Measurements from ENCODE around the gene CREB5. TPM values are rescaled to one million over a fixed set of nuclear protein-coding genes. Genes with fewer than 3 reads are reported as not detected.

Gene CREB5
- total RNA-seq, 2 experiments from 2014 or later: 1.2 to 1.5 TPM

DNA sequence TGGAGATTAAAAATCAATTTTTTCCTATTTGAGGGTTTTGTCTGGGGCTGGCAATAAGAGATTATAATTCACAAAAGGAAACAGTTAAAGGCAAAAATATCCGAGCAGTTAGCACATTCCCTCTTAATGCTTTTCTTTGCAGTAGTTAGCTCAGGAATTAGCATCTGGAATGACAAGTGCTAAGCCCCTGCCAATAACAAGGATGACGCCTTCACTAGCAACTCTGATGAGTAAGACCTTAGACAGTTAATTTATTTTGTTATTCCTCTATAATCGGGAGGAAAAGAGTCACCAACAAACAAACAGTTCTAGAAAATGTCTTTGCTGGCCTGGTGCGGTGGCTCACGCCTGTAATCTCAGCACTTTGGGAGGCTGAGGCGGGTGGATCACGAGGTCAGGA, 394.5 kb downstream of the CREB5 start:
- no peaks in the 10 kb centered on the region for H3K36me3 Mint-ChIP-seq (ENCODE audit: low read depth)
- intact Hi-C loops (cut with micrococcal nuclease): no loop called here
- H3K4me1 Mint-ChIP-seq (ENCODE audit: low read depth): no peaks in the 10 kb centered on the region
- ATAC-seq (no peak), DNase-seq (no peak)
- H3K27ac Mint-ChIP-seq: no peak overlapping the region
- H3K27me3 Mint-ChIP-seq: peaks cover 4% of the 10 kb centered on the region
- H3K9me3 Mint-ChIP-seq: peaks cover 2% of the 10 kb centered on the region
- H3K4me3 Mint-ChIP-seq: no peak overlapping the region
- TF ChIP-seq, protein P1, sequence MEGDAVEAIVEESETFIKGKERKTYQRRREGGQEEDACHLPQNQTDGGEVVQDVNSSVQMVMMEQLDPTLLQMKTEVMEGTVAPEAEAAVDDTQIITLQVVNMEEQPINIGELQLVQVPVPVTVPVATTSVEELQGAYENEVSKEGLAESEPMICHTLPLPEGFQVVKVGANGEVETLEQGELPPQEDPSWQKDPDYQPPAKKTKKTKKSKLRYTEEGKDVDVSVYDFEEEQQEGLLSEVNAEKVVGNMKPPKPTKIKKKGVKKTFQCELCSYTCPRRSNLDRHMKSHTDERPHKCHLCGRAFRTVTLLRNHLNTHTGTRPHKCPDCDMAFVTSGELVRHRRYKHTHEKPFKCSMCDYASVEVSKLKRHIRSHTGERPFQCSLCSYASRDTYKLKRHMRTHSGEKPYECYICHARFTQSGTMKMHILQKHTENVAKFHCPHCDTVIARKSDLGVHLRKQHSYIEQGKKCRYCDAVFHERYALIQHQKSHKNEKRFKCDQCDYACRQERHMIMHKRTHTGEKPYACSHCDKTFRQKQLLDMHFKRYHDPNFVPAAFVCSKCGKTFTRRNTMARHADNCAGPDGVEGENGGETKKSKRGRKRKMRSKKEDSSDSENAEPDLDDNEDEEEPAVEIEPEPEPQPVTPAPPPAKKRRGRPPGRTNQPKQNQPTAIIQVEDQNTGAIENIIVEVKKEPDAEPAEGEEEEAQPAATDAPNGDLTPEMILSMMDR (IDR thresholded peaks at IDR 0.05): no peak
- CTCF ChIA-PET: no interaction called here
- POLR2A ChIA-PET: no interaction called here

DNA sequence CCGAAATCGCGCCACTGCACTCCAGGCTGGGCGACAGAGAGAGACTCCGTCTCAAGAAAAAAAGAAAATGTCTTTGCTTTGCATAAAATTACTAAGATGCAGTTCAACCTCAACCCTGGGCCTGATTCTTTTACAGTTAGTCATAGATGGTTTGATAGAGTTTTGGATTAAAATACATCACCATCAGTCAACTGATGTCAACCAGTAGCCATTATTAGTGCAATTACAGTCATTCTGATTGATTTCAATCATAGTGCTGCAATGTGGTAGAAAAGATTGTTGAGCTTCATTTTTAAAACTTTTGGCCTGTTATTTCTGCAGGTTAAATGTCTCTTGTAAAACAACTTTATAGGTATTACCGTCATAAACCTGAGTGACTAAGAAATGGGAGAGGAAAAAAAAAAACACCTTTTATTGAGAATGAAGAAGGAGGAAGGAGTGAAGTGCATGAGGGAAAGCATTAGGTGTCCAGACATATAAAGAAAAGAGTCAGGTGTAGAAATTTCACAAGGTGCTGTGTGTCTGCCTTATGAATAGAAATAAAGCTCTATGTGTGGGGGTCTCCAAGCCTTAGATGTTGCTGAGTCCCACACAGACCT, 395.2 kb downstream of the CREB5 start:
- Mint-ChIP-seq H3K9me3 (peaks cover 2% of the 10 kb centered on the region), H3K36me3 (ENCODE audit: low read depth) (no peaks in the 10 kb centered on the region), H3K27me3 (peaks cover 4% of the 10 kb centered on the region), H3K4me1 (ENCODE audit: low read depth) (no peaks in the 10 kb centered on the region), H3K27ac (no peak overlapping the region), H3K4me3 (no peak overlapping the region)
- CTCF ChIA-PET: no interaction called here
- no peak for DNase-seq
- intact Hi-C loops (cut with micrococcal nuclease): no loop called here
- TF ChIP-seq, protein P1 (IDR thresholded peaks at IDR 0.05): no peak
- POLR2A ChIA-PET: no interaction called here
- ATAC-seq: no peak

DNA sequence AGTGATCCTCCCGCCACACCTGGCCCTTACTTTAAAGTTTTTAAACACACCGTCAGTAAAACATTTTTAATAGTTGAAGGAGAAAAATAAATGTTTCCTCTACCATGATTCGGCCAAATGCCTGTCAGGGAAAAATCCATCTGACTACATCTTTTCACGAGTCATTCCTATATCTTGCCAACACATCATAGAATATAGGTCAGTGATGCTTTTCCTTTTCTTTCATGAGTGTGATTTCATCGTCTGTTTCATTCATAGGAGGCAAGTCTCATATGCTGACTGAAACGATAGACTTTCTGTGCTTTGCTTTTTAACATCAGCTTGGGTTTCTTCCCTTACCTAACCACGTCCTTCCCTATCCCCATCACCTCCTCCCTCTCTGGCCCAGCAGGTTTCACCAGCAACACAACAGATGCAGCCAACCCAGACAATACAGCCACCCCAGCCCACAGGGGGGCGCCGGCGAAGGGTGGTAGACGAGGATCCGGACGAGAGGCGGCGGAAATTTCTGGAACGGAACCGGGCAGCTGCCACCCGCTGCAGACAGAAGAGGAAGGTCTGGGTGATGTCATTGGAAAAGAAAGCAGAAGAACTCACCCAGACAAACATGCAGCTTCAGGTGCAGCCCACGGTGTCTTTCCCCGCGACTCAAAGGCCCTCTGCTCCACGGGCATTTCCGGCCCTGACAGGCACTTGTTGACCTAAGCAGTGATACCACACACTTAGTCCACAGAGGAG, 396.6 kb downstream of the CREB5 start:
- DNase-seq: no peak
- CTCF ChIA-PET: interaction anchor here (1.2 kb wide), 1 partner anchor 15 kb away, joined by 3 read pairs; no protein-coding TSS in a partner anchor
- no peaks in the 10 kb centered on the region for H3K4me1 Mint-ChIP-seq (ENCODE audit: low read depth)
- POLR2A ChIA-PET: no interaction called here
- TF ChIP-seq, protein P1 (IDR thresholded peaks at IDR 0.05): no peak
- no peaks in the 10 kb centered on the region for H3K36me3 Mint-ChIP-seq (ENCODE audit: low read depth)
- intact Hi-C loops (cut with micrococcal nuclease): no loop called here
- H3K4me3 Mint-ChIP-seq: no peak overlapping the region
- no peak for ATAC-seq
- H3K27ac Mint-ChIP-seq: no peak overlapping the region
- H3K27me3 Mint-ChIP-seq: peaks cover 4% of the 10 kb centered on the region
- H3K9me3 Mint-ChIP-seq: peaks cover 2% of the 10 kb centered on the region

DNA sequence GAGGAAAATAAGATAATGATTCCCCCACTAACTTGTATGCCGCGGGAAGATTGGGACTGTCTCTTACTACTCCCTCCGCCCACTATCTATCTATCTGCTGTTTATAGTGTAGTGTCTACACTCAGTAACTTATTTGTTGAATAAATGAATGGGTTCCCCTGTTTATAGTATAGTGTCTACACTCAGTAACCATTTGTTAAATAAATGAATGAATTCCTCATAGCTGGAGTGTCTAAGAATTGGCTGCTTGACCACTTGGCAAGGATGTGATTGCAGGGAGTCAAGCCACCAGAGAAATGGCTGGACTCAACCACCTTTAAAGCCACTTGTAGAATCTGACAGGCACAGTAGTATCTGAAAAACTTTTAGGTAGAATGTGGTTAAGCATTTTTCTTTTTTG, 398.7 kb downstream of the CREB5 start:
- intact Hi-C loops (cut with micrococcal nuclease): no loop called here
- CTCF ChIA-PET: no interaction called here
- no peak overlapping the region for H3K4me3 Mint-ChIP-seq

More for the DNA sequence above, 398.7 kb downstream of the CREB5 start:
- TF ChIP-seq, protein P1 (IDR thresholded peaks at IDR 0.05): no peak
- no peak overlapping the region for H3K27ac Mint-ChIP-seq
- no peaks in the 10 kb centered on the region for H3K27me3 Mint-ChIP-seq
- POLR2A ChIA-PET: no interaction called here
- no peak for ATAC-seq
- H3K9me3 Mint-ChIP-seq: no peaks in the 10 kb centered on the region
- no peaks in the 10 kb centered on the region for H3K36me3 Mint-ChIP-seq (ENCODE audit: low read depth)
- H3K4me1 Mint-ChIP-seq (ENCODE audit: low read depth): no peaks in the 10 kb centered on the region
- no peak for DNase-seq
